ENCODE data around the gene STIM2. TPM values are rescaled to one million over a fixed set of nuclear protein-coding genes. Genes with fewer than 3 reads are reported as not detected.

The STIM2 gene
- total and polyA plus RNA-seq, 9 of the 15 experiments (the other 6 are each of a cell fraction or from before 2014, with no cell fraction given): 7.2 to 26.8 (median 15.4) TPM

DNA sequence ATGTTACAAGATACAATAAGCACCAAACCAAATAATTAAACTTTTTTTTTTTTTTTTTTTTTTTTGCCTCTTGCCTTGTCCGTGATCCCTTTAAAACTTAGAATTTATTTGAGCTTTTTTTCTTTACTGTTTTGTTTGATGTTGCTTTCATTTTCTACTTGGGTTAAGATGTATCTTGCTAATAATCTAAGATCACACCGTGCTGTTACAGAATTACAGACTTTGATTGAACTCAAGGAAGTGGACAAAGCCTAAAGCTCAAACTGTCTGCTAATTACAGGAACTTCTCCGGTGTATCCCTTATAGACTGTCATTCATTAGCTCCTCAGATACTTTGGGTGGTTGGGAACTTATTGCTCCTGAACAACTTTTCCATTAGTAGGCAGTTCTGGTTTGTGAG is 26.5 kb downstream of the STIM2 start:
- in situ Hi-C loops (cut with MboI): no loop called here

More for the DNA sequence above, 26.5 kb downstream of the STIM2 start:
- Histone ChIP-seq H3K27ac (ENCODE audit: extremely low read depth, low read depth, low read length) (no peak overlapping the region), H3K36me3 (ENCODE audit: control insufficient read depth, insufficient read depth, low read length) (no peaks in the 10 kb centered on the region), H3K9ac (ENCODE audit: insufficient read depth in 1 of 2, low read depth in 2 of 2, low read length in 2 of 2) (no peak overlapping the region), H3K9me3 (replicated peaks; ENCODE audit: control insufficient read depth, insufficient read depth, low read depth, low read length) (no peaks in the 10 kb centered on the region; the same call in 1 of the 2 replicates), H3K4me1 (replicated peaks in 1 of 2; ENCODE audit: control insufficient read depth in 2 of 2, insufficient read depth in 2 of 2, low read length in 2 of 2) (peaks cover 0 to 12% of the 10 kb centered on the region in 2 experiments; a peak in 2 of 5 replicates), H3K4me3 (no peak overlapping the region), H3K27me3 (ENCODE audit: control insufficient read depth in 2 of 2, insufficient read depth in 2 of 2, low read length in 2 of 2) (no peaks in the 10 kb centered on the region), H3K79me2 (ENCODE audit: control insufficient read depth, insufficient read depth, low read length) (peaks cover 12% of the 10 kb centered on the region; the same call in 2 of the 3 replicates), H3K4me2 (ENCODE audit: insufficient read depth, low read length) (no peak overlapping the region), H4K20me1 (replicated peaks; ENCODE audit: control insufficient read depth, insufficient read depth, low read length) (no peaks in the 10 kb centered on the region), H2AFZ (ENCODE audit: low read depth, low read length) (no peak overlapping the region), H3K9me1 (ENCODE audit: control insufficient read depth, insufficient read depth, low read length) (no peaks in the 10 kb centered on the region)
- FAIRE-seq (no peak), ATAC-seq (no peak), DNase-seq (ENCODE audit: extremely low read depth in 1 of 4, low spot score in 3 of 4) (no peak)
- BruUV-seq (replicated peaks): no TSS peak
- ChIA-PET POLR2A (interaction anchor here (0.7 kb wide), 1 partner anchor 504 kb away, joined by 3 read pairs; no protein-coding TSS in a partner anchor), CTCF (ENCODE audit: low intra/inter-chr PET ratio) (no interaction called here)
- intact Hi-C loops (cut with micrococcal nuclease): no loop called here
- TF ChIP-seq RAD21 (CRISPR knock-in tag; conservative IDR thresholded peaks at IDR 0.05 in 1 of 2, IDR thresholded peaks at IDR 0.05 in 1 of 2) (no peak), SIN3B (IDR thresholded peaks at IDR 0.05; ENCODE audit: low read depth) (no peak), HOXB6 (CRISPR knock-in tag; IDR thresholded peaks at IDR 0.05; ENCODE audit: borderline replicate concordance) (no peak), GABPA (tag; conservative IDR thresholded peaks at IDR 0.05; ENCODE audit: low read depth) (no peak)
- TF ChIP-seq, protein P1, sequence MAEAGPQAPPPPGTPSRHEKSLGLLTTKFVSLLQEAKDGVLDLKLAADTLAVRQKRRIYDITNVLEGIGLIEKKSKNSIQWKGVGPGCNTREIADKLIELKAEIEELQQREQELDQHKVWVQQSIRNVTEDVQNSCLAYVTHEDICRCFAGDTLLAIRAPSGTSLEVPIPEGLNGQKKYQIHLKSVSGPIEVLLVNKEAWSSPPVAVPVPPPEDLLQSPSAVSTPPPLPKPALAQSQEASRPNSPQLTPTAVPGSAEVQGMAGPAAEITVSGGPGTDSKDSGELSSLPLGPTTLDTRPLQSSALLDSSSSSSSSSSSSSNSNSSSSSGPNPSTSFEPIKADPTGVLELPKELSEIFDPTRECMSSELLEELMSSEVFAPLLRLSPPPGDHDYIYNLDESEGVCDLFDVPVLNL (CRISPR knock-in tag; IDR thresholded peaks at IDR 0.05; ENCODE audit: low read depth): no peak
- TF ChIP-seq, protein P2, sequence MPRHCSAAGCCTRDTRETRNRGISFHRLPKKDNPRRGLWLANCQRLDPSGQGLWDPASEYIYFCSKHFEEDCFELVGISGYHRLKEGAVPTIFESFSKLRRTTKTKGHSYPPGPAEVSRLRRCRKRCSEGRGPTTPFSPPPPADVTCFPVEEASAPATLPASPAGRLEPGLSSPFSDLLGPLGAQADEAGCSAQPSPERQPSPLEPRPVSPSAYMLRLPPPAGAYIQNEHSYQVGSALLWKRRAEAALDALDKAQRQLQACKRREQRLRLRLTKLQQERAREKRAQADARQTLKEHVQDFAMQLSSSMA (CRISPR knock-in tag; IDR thresholded peaks at IDR 0.05): no peak
- WGBS (ENCODE audit: insufficient coverage, low coverage, missing lambda C conversion rate): 55% methylated on average over 3 of the region's 3 CpGs

Data from K562 (cell line).